Astrocyte of the cerebellum (primary cell): ENCODE results near the gene SKAP2.

Source experiments
- DNase-seq: peaks from one replicate; pipeline ENCODE4 v3.0.0-alpha.2; 2011; ENCODE audit warnings: low read depth
- H3K4me3 ChIP-seq: 2 replicates; pipeline ENCODE4 v1.5.1; 2011; ENCODE audit warnings: mild to moderate bottlenecking, low read depth, low read length, moderate library complexity
- in situ Hi-C: cut with HindIII; loops from 2 replicates; pipeline ENCODE4 v1.10.0; 2017; ENCODE audit warnings: low sequenced_read_pairs
- TF ChIP-seq, protein P1 (sequence below): IDR thresholded peaks from 2 replicates; pipeline ENCODE4 v1.5.1; 2012; ENCODE audit warnings: low read length, low read depth, moderate library complexity, mild to moderate bottlenecking; ENCODE audit errors: missing control alignments

SKAP2 gene

DNA sequence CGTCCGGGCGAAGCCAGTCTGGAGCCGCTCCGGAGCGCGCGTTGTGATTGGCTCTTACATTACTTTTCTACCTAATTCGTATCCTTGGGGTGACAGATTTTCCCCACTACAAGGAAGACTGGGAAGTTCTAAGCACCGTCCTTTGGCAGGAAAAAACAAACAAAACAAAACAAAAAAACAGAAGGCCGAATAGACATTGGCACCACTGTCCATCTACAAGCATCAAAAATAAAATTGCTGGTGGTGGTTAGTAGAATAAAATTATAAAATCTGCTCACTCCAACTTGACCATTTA is 651 bp upstream of the SKAP2 start:
- TF ChIP-seq, protein P1, sequence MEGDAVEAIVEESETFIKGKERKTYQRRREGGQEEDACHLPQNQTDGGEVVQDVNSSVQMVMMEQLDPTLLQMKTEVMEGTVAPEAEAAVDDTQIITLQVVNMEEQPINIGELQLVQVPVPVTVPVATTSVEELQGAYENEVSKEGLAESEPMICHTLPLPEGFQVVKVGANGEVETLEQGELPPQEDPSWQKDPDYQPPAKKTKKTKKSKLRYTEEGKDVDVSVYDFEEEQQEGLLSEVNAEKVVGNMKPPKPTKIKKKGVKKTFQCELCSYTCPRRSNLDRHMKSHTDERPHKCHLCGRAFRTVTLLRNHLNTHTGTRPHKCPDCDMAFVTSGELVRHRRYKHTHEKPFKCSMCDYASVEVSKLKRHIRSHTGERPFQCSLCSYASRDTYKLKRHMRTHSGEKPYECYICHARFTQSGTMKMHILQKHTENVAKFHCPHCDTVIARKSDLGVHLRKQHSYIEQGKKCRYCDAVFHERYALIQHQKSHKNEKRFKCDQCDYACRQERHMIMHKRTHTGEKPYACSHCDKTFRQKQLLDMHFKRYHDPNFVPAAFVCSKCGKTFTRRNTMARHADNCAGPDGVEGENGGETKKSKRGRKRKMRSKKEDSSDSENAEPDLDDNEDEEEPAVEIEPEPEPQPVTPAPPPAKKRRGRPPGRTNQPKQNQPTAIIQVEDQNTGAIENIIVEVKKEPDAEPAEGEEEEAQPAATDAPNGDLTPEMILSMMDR: no peak
- no peak for DNase-seq
- in situ Hi-C loops: no loop called here
- peak overlapping the region; percentile 68 for H3K4me3 ChIP-seq

DNA sequence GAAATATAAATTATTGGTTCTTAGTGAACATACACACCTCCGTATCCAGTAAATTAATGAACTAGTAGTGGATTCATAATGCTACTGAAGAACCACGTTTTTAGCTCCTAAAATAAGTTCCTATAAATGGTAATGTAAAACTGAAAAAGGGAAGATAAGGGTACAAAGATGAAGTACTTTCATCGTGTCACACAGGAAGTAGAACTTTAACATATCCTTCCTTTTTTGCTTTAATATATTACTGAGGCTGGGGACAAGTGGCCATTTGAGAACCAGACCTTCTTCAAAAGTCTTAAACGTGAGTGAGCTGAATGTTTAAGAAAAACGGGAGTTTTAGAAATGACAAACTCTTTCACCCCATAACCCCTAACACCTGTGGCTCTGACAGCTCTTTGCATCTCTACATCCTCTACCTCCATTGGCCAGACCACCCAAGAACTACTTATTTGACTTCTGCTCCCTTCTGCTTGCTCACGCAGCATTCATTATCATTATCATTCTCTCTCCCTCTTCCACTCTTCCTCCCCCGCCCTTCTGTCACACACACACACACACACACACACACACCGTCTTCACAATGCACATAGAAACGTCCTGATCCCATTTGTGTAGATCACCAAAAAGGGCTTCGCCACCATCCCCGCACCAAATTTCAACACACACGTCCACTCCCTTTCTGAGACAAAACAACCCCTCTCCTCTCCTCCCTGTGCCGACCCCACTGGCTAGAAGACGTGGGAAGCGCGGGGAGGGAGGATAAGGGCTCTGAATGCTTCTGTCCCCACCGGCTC is 677 bp downstream of the SKAP2 start:
- DNase-seq: no peak
- in situ Hi-C loops: no loop called here
- TF ChIP-seq, protein P1: no peak
- H3K4me3 ChIP-seq: peak overlapping the region; percentile 68

DNA sequence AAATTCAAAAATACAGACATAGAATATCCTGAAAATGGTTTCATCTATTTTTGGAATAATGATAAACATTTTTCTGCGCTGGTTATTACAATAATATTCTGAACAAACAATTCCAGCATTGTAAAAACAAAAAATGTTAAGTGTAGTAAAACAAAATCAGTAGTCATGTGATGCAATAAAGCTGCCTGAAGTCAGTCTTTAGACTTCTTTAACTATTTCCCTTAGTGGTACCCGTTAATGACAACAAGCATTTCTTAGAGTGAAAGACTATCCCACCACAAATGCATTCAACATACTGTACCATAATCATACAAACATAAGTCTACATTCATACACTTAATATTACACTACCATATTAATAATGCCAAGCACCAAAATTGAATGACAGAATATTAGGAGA is 1.6 kb downstream of the SKAP2 start:
- TF ChIP-seq, protein P1: no peak
- no peak overlapping the region for H3K4me3 ChIP-seq

DNA sequence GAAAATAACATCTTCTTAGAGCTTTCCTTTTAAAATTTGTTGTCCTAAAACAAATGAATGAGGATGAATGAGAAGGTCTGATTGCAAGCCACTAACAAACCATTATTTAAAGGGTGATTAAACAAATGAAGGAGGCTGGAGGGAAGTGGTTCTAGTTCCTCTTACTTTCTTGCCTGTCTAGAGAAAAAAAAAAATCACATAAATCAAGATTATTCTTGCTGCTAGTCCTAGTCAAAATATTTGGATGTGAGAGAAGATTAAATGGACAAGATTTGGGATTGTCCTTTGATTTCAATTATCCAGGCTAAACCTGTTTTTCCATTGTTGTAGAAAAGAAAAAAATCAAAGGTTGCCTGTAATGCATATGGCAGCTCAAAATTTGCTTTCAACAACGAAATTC is 3.3 kb downstream of the SKAP2 start:
- in situ Hi-C loops: no loop called here
- TF ChIP-seq, protein P1: no peak
- DNase-seq: no peak
- H3K4me3 ChIP-seq: no peak overlapping the region

More for the DNA sequence above, 1.6 kb downstream of the SKAP2 start:
- DNase-seq: no peak
- in situ Hi-C loops: no loop called here

DNA sequence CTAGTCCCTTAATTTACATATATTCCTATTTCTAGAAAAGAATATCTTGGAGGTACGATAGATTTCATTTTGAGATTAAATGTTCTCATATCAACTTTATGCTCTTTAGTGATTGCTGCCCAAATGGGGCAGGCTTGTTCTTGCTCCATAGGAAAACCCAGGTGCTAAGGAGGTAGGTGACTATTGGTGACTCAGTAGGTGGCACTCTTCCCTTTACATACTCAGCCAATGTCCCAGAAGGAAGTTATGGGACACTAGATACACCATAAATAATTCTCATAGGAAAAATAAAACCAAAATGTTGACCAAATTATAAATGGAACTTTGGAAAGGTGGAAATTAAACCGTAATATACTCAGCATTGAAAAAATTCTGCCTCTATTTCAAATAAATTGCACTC is 4.0 kb downstream of the SKAP2 start:
- TF ChIP-seq, protein P1: no peak
- H3K4me3 ChIP-seq: no peak overlapping the region
- DNase-seq: no peak
- in situ Hi-C loops: no loop called here

DNA sequence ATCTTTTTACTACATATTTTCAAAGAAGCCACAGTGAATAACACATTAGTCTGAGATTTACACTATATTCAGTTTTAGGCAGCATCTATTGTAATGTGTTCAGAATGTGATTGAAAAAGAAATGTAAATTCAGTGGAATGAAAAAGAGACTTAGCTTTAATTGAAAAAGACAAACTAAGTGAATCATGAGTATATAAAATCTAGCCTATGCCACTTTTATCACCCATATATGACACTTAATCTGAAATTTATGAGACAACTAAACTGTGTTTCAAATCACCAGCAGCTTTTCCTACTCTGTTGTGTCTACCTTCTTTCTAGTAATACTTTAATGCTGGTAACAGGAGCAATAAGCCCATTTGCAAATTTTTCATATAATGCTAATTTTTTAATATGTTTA is 4.7 kb downstream of the SKAP2 start:
- TF ChIP-seq, protein P1: no peak
- no peak overlapping the region for H3K4me3 ChIP-seq
- no peak for DNase-seq
- in situ Hi-C loops: no loop called here
